Thyroid gland (tissue), 4 donors: ENCODE data around the gene SOX12. TPM values are rescaled to one million over a fixed set of nuclear protein-coding genes. Genes with fewer than 3 reads are reported as not detected.
A peak's percentile ranks its signal among the peaks of the same experiment; 100 is the strongest.

ENCODE experiments used
- DNase-seq, 2 donors: peaks; one replicate each; pipeline ENCODE4 v3.0.0-alpha.2; 2019
- H3K27ac ChIP-seq, 3 donors: fragments of 200-600 bp; sonication (generic); 1 replicate in 2 of 3; 2 replicates in 1 of 3; pipeline ENCODE4 v1.5.1; 2016 to 2019; ENCODE audit warnings: mild to moderate bottlenecking in 1 of 3, moderate library complexity in 1 of 3
- H3K27me3 ChIP-seq: fragments of 200-600 bp; sonication (generic); one replicate; pipeline ENCODE4 v1.5.1; 2019
- H3K36me3 ChIP-seq, 2 donors: fragments of 200-600 bp; sonication (generic); one replicate each; pipeline ENCODE4 v1.5.1; 2016 to 2019
- H3K4me1 ChIP-seq, 2 donors: fragments of 200-600 bp; sonication (generic); one replicate each; pipeline ENCODE4 v1.5.1; 2017 to 2019
- H3K4me3 ChIP-seq, 3 donors: fragments of 200-600 bp; sonication (generic); replicated peaks in 1 of 3; 1 replicate in 2 of 3; 2 replicates in 1 of 3; pipeline ENCODE4 v1.5.1; 2016; ENCODE audit warnings: mild to moderate bottlenecking in 1 of 3
- H3K9me3 ChIP-seq: fragments of 200-600 bp; sonication (generic); one replicate; pipeline ENCODE4 v1.5.1; 2017
- POLR2A ChIP-seq, 2 donors: fragments of 450-650 bp; IDR thresholded peaks; one replicate each; pipeline ENCODE4 v1.6.1; 2017; ENCODE audit warnings: antibody characterized with exemption in 2 of 2, mild to moderate bottlenecking in 2 of 2, moderate library complexity in 1 of 2
- WGBS, 2 donors: methylation state at CpG; one replicate each; pipeline ENCODE4 v1.1.5; 2017; 5-methylcytosine and 5-hydroxymethylcytosine counted together
- intact Hi-C: fragments of 100-400 bp; cut with DNase I; formaldehyde crosslinking; loops from one replicate; pipeline ENCODE4 v1.15.1; 2023
- total RNA-seq, 4 donors: library from RNA; depleted of rRNA; stranded (reverse); fragments of >200 nt; gene quantifications; one replicate each; pipeline ENCODE4 v1.2.3, GENCODE V29; 2016
- TF ChIP-seq, protein P1 (sequence below), 6 experiments: fragments of 200-600 bp in 3 of 6; fragments of 450-650 bp in 3 of 6; sonication (generic) in 3 of 6; IDR thresholded peaks; one replicate each; pipeline ENCODE4 v1.5.1; 2016 to 2019; ENCODE audit warnings: antibody characterized with exemption in 6 of 6, mild to moderate bottlenecking in 2 of 6, inconsistent platforms in 1 of 6, moderate library complexity in 1 of 6

Gene SOX12
- total RNA-seq, 4 donors from 2014 or later, result 7.1 to 12.9 (median 9.0) TPM

DNA sequence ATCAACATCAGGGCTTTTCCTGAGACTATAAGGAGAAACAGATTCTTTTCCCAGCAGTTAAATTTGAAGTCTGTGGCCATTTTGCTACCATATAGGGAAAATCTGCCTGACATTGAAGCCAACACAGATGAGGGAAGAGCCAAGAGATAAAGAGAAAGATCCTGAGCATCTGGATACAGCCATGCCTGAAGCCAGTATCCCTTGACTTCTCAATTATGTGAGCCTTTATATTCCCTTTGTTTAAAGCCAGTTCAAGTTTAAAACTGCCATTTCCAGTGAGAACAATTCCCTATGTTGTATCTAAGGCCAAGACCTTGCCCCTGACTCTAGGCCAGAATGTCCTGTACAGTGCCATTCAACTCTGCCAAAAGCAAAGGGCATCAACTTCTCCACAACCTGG, 17.8 kb downstream of the SOX12 start:
- no peak for DNase-seq
- H3K36me3 ChIP-seq, result no peaks in the 10 kb centered on the region
- intact Hi-C loops, result no loop called here
- H3K9me3 ChIP-seq, result no peaks in the 10 kb centered on the region
- TF ChIP-seq, protein P1, sequence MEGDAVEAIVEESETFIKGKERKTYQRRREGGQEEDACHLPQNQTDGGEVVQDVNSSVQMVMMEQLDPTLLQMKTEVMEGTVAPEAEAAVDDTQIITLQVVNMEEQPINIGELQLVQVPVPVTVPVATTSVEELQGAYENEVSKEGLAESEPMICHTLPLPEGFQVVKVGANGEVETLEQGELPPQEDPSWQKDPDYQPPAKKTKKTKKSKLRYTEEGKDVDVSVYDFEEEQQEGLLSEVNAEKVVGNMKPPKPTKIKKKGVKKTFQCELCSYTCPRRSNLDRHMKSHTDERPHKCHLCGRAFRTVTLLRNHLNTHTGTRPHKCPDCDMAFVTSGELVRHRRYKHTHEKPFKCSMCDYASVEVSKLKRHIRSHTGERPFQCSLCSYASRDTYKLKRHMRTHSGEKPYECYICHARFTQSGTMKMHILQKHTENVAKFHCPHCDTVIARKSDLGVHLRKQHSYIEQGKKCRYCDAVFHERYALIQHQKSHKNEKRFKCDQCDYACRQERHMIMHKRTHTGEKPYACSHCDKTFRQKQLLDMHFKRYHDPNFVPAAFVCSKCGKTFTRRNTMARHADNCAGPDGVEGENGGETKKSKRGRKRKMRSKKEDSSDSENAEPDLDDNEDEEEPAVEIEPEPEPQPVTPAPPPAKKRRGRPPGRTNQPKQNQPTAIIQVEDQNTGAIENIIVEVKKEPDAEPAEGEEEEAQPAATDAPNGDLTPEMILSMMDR (IDR thresholded peaks at IDR 0.05), result no peak
- TF ChIP-seq POLR2A (IDR thresholded peaks at IDR 0.05), result no peak
- H3K27ac ChIP-seq, result no peak overlapping the region
- H3K4me1 ChIP-seq, result peaks cover 0 to 4% of the 10 kb centered on the region in 2 donors
- no peak overlapping the region for H3K4me3 ChIP-seq
- H3K27me3 ChIP-seq, result no peaks in the 10 kb centered on the region

DNA sequence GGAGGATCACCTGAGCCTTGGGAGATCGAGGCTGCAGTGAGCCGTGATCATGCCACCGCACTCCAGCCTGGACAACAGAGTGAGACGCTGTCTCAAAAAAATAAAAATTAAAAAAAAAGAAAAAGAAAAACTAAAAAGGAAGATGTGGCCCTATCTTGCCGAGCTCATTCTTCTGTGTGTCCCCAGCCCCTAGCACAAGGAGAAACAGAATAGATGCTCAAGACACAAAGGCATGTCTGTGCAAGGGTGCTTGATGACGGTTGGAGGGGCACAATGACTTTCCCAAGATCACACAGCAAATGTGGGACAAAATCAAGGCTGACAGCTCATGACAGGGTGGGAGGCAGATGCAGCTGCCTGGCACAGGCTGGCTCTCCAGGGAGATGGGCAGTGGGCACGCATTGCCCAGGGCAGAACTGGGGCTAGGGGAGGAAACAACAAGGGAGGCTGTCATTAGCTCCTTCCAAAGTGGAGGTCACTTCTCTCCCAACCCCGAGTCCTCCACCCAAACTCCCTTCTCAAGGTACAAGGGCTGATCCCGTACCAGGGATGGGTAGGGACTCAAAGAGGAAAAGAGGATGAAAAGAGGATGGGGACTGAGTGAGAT, 20.8 kb downstream of the SOX12 start:
- no peak for DNase-seq
- no peaks in the 10 kb centered on the region for H3K27me3 ChIP-seq
- H3K4me1 ChIP-seq, result peaks cover 0 to 12% of the 10 kb centered on the region in 2 donors
- peak overlapping the region in 2 of 3 donors; percentile 65 to 84 for H3K4me3 ChIP-seq
- intact Hi-C loops, result no loop called here
- TF ChIP-seq, protein P1 (IDR thresholded peaks at IDR 0.05), result no peak
- no peak for TF ChIP-seq POLR2A (IDR thresholded peaks at IDR 0.05)
- H3K27ac ChIP-seq, result peak overlapping the region in 2 of 3 donors; percentile 91 to 93
- no peaks in the 10 kb centered on the region for H3K36me3 ChIP-seq
- H3K9me3 ChIP-seq, result no peaks in the 10 kb centered on the region
- WGBS, 2 donors, result 75 to 76% methylated on average over 9 of the region's 9 CpGs

DNA sequence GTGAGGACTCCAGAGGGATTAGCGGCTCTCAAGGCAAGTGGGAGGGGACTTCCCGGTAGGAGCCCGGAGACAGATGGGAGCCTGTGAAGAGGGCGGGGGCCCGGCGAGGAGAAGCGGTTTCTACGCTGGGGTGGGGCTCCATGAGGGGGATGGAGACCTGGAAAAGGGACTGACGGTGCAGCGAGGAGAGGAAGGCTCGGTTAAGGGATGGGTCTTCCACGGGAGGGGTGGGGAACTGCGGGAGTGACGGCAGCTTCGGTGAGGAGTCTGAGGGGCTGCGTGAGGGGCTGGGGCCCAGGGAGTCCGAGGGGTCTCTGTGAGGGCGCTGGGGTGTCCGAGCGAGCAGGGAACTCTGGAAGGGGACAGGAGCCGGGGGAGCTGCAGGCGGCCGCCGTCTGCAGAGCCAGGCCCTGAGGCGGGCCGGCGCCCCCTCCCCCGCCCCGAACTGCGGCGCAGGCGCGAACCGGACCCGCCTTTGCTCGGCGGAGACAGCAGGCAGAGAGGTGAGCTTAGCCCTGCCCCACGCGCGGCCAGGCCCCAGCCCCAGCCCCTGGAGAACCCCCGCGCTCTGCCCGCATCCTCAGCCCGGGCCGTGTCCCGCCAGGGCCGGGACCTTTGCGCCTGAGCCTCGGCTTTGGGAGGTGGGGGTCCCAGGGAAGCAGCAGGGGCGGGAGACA, 21.4 kb downstream of the SOX12 start, which contains the start of gene NRSN2:
Gene NRSN2, plus strand, starts transcription at position 472 of the 677 bp plus-strand sequence. CDS start 2,533 bp downstream, outside the sequence.
- no peaks in the 10 kb centered on the region for H3K36me3 ChIP-seq
- intact Hi-C loops, result no loop called here
- H3K27ac ChIP-seq, result peak within 1 kb of the TSS; percentile 88 to 93 (median 91)
- peaks cover 0 to 12% of the 10 kb centered on the region in 2 donors for H3K4me1 ChIP-seq
- no peaks in the 10 kb centered on the region for H3K27me3 ChIP-seq
- H3K4me3 ChIP-seq, result peak within 1 kb of the TSS; percentile 26 to 84 (median 65)
- H3K9me3 ChIP-seq, result no peaks in the 10 kb centered on the region
- WGBS, 2 donors, result 1 to 2% methylated on average over 22 to 28 of the region's 50 CpGs
- DNase-seq, result peak; percentile 70 to 74
- peak; percentile 34 to 64 for TF ChIP-seq POLR2A (IDR thresholded peaks at IDR 0.05)
- TF ChIP-seq, protein P1 (IDR thresholded peaks at IDR 0.05), result no peak

GRCh38 chr20:347317-347639, 21.9 kb downstream of the SOX12 start:
- Histone ChIP-seq H3K36me3 (no peaks in the 10 kb centered on the region), H3K27me3 (no peaks in the 10 kb centered on the region), H3K4me1 (peaks cover 0 to 12% of the 10 kb centered on the region in 2 donors), H3K9me3 (no peaks in the 10 kb centered on the region), H3K4me3 (peak overlapping the region; percentile 26 to 84 (median 65)), H3K27ac (peak overlapping the region; percentile 88 to 93 (median 91))
- no peak for DNase-seq
- no peak for TF ChIP-seq POLR2A (IDR thresholded peaks at IDR 0.05)
- TF ChIP-seq, protein P1 (IDR thresholded peaks at IDR 0.05), result no peak
- 0 to 1% methylated on average over 3 to 19 of the region's 19 CpGs for WGBS, 2 donors
- intact Hi-C loops, result no loop called here
